HG02759 (cell line): ENCODE results near the gene JUN.

Source experiments
- ATAC-seq: cut with Tn5 transposase; IDR thresholded peaks from one replicate; pipeline ENCODE4 v1.9.1; 2021; ENCODE audit warnings: mild to moderate bottlenecking, moderate library complexity; ENCODE audit not compliant: unreplicated experiment

Gene JUN

DNA sequence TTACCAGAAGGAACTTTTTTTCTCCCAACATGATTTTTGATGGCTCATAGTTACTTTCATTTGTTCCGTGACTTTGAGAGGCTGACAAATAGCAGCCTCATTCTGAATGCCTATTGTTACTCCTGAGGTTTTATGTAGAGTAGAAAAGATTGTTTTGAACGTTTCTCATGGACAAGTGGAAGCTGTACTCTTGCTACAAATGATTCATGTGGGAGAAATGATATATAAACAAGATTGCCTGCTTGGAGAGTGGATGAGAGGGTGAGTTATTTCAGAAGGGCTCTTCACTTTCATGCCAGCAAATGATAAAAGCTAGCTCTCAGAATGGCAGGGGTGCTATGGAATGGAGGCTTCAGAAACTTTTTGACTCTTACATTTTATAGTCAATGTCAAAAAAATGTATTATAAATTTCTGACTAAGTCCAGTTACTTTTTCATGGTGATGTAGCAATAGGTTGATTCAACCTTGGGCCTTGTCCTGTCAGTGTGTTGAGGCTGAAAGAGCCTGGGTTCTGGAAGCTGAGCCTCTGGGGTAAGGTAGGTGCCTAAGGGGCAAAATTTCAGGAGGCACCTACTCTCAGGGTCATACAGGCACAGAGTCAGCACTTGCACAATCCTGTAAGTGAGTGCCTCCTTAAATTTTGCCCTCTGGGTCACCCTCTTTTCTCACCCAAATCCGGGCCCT lies 19.4 kb downstream of the JUN start:
- no peak for ATAC-seq

GRCh38 chr1:58763214-58763613 lies 20.6 kb downstream of the JUN start:
- ATAC-seq = no peak

DNA sequence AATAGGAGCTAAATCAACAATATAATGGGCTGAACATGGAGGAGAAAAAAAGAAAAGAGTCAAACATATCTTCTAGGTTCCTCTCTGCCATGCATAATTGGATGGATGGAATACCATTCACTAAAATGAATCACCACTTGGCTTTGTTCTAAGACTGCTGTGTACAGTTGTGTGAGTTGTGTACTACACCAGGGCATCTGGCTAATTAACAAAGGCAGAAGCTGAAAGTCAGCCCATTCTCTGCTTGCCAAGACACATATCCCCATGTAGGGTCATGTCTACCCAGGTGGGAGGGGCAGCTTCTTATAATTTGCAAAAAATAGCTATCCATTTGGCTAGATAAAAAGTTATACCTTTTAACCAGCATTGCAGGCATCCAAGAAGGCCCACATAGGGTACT lies 21.0 kb downstream of the JUN start:
- no peak for ATAC-seq

DNA sequence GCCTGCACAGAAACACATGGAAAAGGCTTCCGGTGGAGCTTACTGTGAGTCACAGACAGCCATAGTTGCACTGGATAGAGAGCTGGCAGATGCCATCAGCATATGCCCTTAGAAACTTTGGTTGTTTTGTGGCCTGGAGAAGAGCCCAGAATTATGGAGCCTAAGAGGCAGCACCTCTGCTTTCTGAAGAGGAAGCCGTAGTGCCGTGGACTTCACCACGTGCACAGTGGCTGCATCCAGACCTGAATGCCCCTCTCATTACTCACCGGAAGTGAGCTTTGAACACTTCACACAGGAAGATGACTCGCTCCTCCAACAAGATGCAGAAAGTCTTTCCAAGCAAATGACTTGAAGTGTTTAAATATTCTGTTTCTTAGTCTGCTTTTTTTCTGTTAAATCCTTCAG lies 28.4 kb downstream of the JUN start:
- ATAC-seq = peak; percentile 74

- no peak for ATAC-seq
Observed at GRCh38 chr1:58754683-58755467, 29.0 kb downstream of the JUN start.

- no peak for ATAC-seq
Observed at GRCh38 chr1:58754073-58754613, 29.7 kb downstream of the JUN start.

DNA sequence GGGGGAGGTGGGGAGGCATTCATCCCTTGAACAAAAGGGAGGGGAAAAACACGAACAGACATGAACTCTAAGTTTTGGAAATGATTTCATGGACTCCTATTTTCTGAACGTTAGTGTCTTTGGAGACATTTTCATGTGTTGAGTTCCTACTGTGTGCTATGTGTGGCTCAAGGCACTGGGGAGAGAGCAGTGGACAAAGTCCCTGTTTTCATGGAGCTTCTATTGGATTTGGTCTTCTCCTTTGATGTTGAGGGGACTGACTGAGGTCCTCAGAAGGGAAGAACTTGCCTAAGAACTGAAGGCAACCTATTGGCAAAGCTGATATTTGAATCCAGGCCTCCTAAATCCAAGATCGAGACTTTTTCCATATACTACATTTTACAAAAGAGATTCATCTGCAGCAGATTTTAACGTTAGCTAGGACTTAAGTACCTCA lies 30.4 kb downstream of the JUN start:
- ATAC-seq = no peak

GRCh38 chr1:58749646-58750045 lies 34.2 kb downstream of the JUN start:
- ATAC-seq = no peak

DNA sequence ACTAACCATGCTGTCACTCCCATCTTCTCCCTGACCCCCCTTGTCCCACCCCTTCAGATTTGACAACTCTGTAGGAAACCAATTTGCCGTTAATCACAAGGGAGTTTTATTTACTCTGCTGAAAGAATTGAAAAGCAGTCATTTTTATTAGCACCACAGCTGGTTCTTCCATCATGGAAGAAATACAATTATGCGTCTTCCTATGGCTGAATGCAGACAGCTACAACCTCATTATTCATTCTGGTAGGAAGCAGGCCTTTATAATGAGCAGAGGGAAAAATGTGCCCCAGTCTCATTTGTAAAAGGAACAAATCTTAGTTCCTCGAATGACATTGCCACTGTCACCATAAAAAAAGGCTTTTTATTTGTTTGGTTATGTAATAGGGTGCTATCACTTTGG lies 35.2 kb downstream of the JUN start:
- ATAC-seq = no peak

DNA sequence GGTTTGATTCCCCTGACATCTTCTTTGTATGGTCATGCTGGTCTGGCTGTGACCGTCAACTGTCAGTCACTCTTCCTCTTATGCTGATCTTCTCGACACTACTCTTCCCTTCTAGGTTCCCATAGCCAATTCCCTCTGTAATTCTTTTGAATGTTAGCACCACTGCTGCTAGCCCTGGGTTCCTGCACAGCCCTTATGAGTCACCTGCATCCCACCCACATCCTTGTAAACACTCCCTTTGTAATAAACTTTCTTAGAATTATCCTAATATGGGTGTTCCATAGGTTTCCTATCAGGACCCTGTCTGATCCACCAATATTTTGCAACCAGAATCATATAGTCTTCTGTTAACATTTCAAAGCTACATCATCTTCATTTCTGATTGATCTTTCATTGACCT lies 37.1 kb downstream of the JUN start:
- no peak for ATAC-seq

GRCh38 chr1:58746182-58746581 lies 37.7 kb downstream of the JUN start:
- no peak for ATAC-seq

DNA sequence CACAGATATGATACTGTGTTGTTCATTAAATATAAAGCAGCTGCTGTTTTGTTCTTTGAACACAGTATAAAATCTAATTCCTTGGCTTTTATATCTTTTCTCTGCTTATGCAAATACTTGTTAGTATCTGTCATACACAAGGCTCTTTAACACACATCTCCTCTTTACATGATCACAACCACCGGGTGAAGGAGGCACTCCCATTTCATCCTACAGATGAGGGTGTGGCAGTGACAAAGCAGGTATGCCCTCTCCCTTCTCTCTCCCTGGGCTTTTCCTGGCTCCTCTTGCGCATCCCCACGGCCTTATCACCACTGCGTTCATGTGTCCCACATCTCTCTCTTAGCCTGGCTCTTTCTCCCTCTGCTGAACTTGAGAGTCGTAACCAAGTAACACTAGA lies 38.2 kb downstream of the JUN start:
- no peak for ATAC-seq

- no peak for ATAC-seq
Observed at GRCh38 chr1:58745117-58745516, 38.7 kb downstream of the JUN start.

DNA sequence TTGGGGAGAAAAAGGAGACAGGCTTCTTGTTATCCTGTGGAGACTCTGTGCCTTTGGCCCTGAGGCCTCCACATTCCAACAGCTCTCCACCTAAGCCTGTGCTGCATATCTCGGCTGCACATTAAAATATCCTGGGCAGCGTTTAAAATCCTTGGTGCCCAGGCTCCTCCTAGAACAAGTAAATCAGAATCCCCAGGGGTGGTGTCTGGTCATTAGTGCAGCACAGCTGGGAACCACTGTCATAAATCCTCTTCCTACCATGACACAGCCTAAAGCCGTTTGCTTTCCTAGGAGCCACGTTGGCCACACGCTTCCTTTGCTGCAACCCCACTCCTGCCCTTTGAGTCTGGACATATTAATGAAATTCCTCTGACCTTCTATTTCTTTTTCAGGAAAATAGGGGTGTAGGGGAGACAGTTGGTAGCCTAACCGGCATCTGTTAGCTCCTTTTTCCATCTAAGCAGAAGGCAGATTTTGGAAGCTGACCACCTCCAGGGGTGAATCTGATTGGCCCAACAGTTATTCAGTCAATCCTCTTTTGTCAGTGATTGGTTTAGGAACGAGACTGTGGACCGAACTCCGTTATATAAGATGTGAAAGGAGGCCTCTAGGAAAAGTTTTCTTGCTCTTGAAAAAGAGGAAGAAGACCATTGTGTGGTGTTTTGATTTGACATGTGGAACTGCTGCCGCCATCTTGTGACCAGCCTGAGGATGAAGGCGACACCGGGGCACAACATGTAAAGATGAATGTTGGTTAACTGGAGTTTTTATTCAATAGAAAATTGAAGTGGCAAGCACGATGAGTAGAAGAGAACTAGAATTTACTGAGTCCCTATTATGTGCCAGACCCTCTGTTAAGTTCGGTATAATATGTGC lies 41.9 kb downstream of the JUN start:
- no peak for ATAC-seq

- ATAC-seq = no peak
Observed at GRCh38 chr1:58739856-58740466, 43.9 kb downstream of the JUN start.

DNA sequence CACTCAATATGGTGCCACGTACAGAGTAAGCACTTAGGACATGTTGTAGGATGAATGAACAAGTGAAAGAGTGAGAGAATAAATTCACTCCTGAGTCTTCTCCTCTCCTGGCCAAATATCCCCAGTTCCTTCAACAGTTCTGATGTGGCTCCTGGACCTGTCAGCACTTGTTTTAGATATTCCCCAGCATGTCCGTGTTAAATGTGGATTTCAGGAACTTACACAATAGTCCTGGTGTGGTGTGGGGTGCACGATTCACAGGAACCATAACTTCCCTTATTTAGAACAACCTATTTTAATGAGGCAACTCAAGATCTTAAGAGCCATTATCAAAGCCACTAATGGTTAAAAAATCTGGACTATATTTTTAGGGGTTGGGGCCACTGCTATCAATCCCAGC lies 45.0 kb downstream of the JUN start:
- ATAC-seq = no peak

DNA sequence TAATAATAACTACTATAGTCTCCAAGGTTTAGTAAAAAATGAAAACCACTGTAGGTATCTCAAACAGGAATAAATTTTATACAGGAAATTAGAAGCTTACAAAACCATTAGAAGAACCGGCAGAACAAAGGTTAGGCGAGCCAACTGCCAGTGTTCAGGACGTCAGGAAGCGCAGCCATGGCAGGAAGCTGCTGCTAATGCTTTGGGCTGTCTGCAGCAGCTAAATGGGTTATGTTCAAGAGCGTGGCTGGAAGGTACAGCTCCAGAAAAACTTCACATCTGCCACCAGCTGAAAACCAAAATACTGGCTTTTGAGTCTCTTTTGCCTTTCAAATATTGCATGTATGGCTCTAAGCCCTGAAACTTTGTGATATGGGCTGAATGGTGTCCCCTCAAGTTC lies 48.3 kb downstream of the JUN start:
- ATAC-seq = no peak

- ATAC-seq = no peak
Observed at GRCh38 chr1:58734630-58735029, 49.2 kb downstream of the JUN start.

DNA sequence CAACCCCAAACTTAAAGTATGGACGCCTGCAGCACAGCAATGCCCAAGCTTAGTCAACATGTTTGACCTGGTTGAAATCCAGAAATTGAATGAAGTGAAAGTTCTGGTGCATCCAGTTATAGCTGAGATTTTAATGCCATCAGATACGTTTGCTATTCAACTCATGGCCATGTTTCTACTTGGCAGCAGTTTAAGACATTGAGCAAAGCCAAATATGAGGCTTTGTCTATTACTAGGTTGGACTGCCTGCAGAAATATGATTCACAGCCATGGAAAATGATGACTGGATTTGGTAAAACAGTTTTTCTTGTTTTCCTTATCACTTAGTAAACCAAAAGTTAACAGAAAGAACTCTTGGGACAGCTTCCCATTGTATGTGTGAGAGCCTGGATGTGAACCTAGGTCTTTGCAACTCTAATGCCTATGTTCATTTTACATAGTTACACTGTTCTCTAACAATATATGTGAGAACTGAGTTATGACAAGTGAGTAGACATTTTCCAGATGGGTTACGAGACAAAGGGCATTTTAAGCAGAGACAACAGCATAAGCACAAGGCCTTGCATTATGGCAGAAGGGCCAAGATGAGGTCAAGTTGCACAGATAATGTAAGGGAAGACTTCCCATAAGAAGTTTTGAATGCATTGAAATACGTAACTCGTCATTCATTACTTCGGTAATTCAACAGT lies 51.6 kb downstream of the JUN start:
- ATAC-seq = no peak
